ENCODE results near the gene GATAD1. TPM values are rescaled to one million over a fixed set of nuclear protein-coding genes. Genes with fewer than 3 reads are reported as not detected.
A peak's percentile ranks its signal among the peaks of the same experiment; 100 is the strongest.
"Not testable (repeated sequence)": the region's sequence is repeated elsewhere in the genome, so short reads cannot be mapped to it uniquely, and the experiment has no call there.

Gene GATAD1
- 31.1 TPM for total RNA-seq

DNA sequence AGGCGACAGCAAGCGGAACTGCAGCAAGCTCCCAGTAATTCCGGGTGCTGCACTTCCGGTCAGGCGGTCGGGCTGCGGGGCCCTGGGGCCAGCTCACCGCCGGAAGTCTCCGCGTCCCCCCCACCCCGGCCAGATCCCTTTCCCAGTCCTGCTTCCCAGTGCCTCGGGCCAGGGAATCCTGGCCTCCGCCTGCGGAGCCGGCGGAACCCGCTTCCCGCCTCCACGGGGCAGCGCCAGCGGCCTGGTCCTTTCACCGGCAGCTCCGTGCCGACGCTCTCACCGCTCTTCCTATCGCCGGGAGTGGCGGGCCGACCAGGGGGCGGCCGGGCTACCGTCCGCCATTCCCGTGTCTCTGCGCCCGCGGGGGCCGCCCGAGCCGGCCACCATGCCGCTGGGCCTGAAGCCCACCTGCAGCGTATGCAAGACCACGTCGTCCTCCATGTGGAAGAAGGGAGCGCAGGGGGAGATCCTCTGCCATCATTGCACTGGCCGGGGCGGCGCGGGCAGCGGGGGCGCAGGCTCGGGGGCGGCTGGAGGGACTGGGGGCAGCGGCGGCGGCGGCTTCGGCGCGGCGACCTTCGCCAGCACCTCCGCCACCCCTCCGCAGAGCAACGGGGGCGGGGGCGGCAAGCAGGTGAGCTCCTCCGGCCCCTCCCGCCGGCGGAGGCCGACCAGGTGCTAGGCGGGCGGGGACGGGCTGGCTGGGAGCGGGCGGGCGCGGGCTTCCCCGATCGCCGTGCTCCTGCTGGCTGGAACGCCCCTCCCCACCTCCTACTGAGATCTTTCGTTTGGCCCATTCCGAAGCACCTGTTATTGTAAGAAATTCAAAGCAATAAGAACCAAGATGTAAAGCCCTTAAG is at the start of gene GATAD1:
Gene GATAD1 (plus strand): TSS at position 138 of the 860 bp plus-strand sequence. CDS start 248 bp downstream, at position 386.
- peak; percentile 83 for DNase-seq

GRCh38 chr7:92397542-92397941 is 49.7 kb upstream of the GATAD1 start:
- no peak for DNase-seq

- DNase-seq = no peak
Measured at GRCh38 chr7:92400013-92400412, 47.3 kb upstream of the GATAD1 start.

GRCh38 chr7:92402920-92403759 is 44.1 kb upstream of the GATAD1 start:
- DNase-seq = no peak

GRCh38 chr7:92403760-92404074 is 43.6 kb upstream of the GATAD1 start:
- DNase-seq = no peak

GRCh38 chr7:92404170-92404614 is 43.1 kb upstream of the GATAD1 start:
- DNase-seq = no peak

GRCh38 chr7:92409357-92409756 is 37.9 kb upstream of the GATAD1 start:
- DNase-seq = no peak

DNA sequence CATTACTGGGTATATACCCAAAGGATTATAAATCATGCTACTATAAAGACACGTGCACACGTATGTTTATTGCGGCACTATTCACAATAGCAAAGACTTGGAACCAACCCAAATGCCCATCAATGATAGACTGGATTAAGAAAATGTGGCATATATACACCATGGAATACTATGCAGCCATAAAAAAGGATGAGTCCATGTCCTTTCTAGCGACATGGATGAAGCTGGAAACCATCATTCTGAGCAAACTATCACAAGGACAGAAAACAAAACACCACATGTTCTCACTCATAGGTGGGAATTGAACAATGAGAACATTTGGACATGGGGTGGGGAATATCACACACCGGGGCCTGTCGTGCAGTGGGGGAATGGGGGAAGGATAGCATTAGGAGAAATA is 37.1 kb upstream of the GATAD1 start:
- not testable (repeated sequence) for DNase-seq

GRCh38 chr7:92412745-92413144 is 34.5 kb upstream of the GATAD1 start:
- DNase-seq = no peak

DNA sequence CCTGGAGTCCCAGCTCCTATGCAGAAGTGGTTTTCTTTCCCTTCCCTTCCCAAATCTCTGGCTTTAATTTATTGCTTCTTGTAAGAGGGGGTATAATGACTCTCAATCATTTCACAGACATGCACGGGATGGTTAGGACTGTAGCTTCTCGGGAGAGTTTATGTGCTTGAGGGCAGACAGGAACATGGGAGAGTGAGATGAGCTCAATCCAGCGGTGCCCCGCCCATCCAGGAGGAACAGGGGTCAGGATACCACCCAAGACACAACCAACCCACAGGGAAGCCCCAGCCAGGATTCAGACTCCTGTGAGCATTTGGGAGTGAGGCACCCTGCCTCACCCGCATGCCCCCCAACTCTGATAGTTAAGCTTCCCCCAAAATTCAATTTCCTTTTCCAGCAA is 33.7 kb upstream of the GATAD1 start:
- no peak for DNase-seq

DNA sequence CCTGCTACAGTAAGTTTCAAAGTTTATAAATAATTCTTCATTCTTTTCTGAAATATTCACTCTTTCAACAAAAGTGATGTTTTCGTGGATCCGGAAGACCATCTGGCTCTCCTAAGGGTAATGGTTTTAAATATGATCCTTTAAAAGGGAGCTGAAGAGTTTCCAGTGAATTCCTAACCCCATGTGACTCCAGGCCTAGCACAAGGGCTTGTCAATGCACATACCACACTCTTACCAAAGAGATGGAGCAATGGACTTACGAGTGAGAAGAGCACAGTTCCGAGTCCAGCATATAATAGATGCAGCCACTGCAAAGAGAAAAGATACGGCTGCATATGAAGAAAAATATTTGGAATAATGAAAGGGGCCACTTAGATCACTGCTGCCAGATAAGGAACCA is 32.1 kb upstream of the GATAD1 start:
- no peak for DNase-seq

DNA sequence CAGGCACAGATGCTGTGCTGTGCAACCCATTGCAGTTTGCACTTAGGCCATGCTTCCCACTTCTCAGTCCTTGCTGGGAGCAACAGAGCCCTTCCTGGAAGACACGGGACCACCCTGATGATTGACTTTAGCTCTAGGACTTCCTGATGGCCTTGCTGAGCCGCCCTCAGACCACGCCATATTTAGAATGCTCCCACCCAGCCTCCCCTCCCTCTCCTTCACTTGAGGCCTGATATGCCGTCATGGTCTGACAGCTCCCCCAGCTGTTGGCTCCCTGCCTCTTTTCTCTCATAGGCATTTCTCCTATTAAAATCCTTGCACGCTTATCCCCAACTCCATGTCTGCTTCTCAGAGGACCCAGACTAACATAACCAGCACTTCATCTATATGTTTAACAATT is 29.4 kb upstream of the GATAD1 start:
- DNase-seq = no peak

DNA sequence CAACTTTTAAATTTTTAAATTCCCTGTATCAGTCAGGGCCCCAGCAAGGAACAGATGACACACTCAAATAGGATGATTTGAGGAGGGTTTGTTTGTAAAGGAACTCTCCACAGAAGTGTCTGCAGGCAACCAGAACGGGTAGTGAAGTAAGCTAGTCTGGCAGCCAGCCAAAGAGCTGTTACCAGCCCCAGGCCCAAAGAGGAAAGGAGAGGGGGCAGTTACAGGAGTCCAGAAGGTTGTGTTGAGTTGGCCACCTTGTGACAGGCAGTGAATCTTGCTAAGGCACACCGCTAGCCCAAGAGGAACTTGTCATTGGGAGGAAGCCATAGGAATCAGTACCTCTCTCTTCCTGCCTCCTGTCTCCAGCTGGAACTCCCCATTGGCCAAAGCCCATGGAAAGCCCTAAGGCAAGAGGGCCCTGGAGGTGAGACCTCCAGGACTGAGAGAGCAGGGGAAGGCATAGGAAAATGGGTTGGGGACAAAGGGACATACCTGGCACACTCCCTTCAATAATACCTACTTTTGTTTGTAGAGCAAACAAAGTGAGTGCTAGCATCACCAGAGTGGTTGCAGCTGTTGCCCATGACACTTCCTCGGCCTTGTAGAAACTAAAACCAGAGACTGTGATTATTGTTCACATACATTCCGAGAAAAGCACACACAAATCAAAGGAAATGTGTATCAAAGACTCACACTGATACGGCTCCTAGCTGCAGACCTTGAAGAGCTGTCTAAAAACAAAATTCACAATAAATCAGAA is 25.4 kb upstream of the GATAD1 start:
- DNase-seq = no peak

DNA sequence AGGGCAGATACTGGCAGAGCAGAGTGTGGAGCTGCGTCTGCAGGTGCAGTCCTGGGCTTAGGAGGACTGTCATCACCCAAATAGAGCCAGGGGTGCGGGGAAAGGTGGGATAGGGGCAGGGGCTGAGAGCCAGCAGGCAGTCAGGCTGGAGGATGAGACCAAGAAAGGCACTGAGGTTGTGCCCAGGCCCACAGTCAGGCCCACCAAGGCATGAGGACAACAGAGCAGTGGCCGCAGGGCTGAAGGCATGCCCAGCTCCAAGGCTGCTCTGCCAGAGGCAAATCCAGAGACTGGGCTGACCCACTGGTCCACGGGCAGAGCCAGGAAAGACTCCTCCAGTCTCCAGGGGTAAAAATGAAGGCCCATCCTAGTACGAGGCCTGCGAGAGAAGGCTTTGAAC is 24.4 kb upstream of the GATAD1 start:
- no peak for DNase-seq

DNA sequence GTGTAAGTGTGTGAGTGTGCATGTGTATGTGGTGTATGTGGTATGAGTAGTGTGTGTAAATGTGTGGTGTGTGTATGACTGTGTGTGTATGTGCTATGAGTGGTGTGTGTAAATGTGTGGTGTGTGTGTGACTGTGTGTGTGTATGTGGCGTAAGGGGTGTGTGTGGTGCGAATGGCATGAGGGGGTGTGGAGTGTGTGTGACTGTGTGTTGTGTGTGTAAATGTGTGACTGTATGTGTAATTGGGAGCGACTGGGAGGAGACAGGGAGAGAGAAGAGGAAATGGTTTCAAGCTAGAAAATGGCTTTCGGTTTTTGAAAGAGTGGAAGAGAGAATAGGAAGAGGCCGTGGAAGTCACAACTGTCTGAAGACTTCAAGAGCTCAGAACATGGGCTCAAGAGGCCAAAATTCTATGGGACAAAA is 23.6 kb upstream of the GATAD1 start:
- DNase-seq = no peak

DNA sequence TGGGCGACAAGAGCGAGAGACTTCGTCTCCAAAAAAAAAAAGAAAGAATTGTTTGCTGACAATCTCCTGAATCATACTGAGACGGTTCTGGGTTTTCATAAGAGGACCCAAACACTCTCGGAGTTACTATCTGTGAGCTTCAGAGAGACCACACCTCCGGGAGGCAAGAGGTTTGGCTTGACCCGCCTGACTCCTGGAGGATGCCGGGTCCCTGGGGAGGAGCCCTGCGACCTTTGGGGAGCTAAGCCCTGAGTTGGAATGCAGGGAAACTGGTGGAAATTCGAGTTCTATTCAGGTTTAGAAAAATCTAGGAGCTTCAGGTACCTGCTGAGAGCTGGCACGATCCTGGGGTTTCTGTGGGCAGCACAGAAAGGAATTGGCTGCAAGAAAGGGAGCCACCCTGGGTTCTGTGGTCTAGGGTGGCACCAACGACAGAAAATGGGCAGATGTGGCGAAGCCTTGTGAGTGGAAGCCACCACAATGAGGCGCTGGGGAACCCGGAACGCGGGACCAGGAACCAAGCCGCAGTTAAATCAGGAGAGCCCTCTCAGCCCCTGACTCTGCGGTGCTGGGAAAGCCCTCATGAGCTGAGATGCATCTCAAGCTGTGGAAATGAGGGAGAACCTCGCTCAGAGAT is 21.9 kb upstream of the GATAD1 start:
- DNase-seq = no peak

DNA sequence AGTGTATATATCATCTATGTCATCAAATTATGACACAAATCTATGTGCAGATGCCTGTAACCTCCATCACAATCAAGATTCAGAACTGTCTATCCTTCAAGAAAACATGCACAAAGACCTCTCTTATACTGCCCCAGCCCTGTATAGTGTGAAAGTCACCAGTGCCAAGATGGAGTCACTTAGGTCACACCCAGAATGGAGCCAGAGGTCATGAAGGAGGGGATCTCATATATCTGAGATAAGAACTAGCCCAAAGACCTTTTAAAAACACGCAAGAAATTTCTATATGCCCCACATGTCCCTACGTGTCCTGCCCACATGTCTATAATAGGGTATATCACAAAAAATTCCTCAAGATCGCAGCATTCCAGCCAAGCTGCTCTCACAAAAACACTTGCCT is 20.1 kb upstream of the GATAD1 start:
- no peak for DNase-seq

DNA sequence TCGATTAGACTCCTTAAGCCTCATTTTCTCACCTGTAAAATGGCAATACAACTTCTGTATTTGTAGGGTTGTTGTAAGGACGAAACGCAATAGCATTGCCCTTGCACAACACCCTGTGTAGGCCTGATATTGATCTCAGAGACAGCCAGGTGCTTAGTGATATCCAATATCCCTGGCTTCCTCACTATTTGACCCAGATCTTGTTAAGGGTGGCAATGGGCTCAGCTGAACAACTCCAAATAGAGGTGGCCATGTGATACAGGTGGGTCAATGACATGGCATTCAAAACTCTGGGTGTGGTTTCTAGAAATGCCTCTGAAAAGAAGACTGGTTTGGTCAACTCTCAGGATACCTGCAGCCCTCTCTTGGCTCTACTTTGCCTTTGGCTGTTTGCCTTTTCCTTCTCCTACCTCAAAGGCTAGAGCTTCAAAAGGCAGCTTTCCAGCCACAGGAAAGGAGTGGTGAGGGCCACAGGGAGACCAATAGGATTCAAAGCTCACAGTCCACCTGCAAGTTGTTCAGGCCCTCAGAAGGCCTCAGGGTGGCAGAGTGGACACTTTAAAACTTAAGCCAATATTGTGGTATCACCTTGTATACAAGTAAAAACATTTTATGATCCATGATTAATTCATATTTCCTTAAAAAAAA is 14.9 kb upstream of the GATAD1 start:
- DNase-seq = no peak

GRCh38 chr7:92433019-92433418 is 14.3 kb upstream of the GATAD1 start:
- no peak for DNase-seq

DNA sequence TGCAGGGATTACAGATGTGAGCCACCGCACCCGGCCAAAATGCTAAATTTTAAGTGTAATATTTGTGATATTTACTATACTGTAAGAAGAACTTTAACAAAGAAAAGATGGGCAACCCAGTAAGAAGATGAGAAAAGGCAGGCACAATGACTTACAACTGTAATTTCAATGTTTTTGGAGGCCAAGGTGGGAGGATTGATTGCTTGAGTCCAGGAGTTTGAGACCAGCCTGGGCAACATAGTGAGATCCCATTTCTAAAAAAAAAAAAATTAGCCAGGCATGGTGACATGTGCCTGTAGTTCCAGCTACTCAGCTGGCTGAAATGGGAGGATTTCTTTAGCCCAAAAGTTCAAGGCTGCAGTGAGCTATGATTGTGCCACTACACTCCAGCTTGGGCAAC is 11.7 kb upstream of the GATAD1 start:
- no peak for DNase-seq

- DNase-seq = no peak
Measured at GRCh38 chr7:92436612-92437445, 10.5 kb upstream of the GATAD1 start.
